Spinal cord (tissue), 10 donors: ENCODE data around the gene CNNM3. TPM values are rescaled to one million over a fixed set of nuclear protein-coding genes. Genes with fewer than 3 reads are reported as not detected.
"Not testable (repeated sequence)": the region's sequence is repeated elsewhere in the genome, so short reads cannot be mapped to it uniquely, and the experiment has no call there.

Source experiments
- DNase-seq, 6 donors: peaks; one replicate each; pipeline versions ENCODE4 v3.0.0 to v3.0.0-alpha.2; 2013 to 2015; ENCODE audit warnings: low spot score in 6 of 6, low read depth in 4 of 6
- H3K27ac ChIP-seq: one replicate; pipeline ENCODE4 v1.5.1; 2013; ENCODE audit warnings: low read depth, low read length, control low read depth
- H3K27me3 ChIP-seq: one replicate; pipeline ENCODE4 v1.6.1; 2013; ENCODE audit warnings: low read length; ENCODE audit not compliant: control insufficient read depth, insufficient read depth
- H3K36me3 ChIP-seq: one replicate; pipeline ENCODE4 v1.6.1; 2013; ENCODE audit warnings: low read length; ENCODE audit not compliant: control insufficient read depth, insufficient read depth
- H3K4me1 ChIP-seq: one replicate; pipeline ENCODE4 v1.6.1; 2013; ENCODE audit warnings: low read length; ENCODE audit not compliant: control insufficient read depth, insufficient read depth
- H3K4me3 ChIP-seq: one replicate; pipeline ENCODE4 v1.5.1; 2013; ENCODE audit warnings: low read depth, low read length, control low read depth
- H3K9me3 ChIP-seq: one replicate; pipeline ENCODE4 v1.6.1; 2013; ENCODE audit warnings: low read length; ENCODE audit not compliant: control insufficient read depth, insufficient read depth
- WGBS: methylation state at CpG from one replicate; pipeline ENCODE4 v1.1.5; 2013; ENCODE audit warnings: missing lambda C conversion rate; ENCODE audit not compliant: insufficient coverage; 5-methylcytosine and 5-hydroxymethylcytosine counted together
- polyA plus RNA-seq, 2 donors: library from polyadenylated mRNA; unstranded; fragments of 120-200 nt; gene quantifications; one replicate each; pipeline ENCODE4 v1.2.1, GENCODE V29; 2013; ENCODE audit not compliant: insufficient read length in 2 of 2
- total RNA-seq, 2 donors: library from RNA; depleted of rRNA in 1 of 2; stranded (reverse); fragments of 120-200 nt in 1 of 2; fragments of >200 nt in 1 of 2; gene quantifications; one replicate each; pipeline versions ENCODE4 v1.2.3 to v1.2.4, GENCODE V29; 2013 to 2014
- donor health status: healthy.

Gene CNNM3
- total and polyA plus RNA-seq, 4 donors = 10.2 to 51.5 (median 25.5) TPM

DNA sequence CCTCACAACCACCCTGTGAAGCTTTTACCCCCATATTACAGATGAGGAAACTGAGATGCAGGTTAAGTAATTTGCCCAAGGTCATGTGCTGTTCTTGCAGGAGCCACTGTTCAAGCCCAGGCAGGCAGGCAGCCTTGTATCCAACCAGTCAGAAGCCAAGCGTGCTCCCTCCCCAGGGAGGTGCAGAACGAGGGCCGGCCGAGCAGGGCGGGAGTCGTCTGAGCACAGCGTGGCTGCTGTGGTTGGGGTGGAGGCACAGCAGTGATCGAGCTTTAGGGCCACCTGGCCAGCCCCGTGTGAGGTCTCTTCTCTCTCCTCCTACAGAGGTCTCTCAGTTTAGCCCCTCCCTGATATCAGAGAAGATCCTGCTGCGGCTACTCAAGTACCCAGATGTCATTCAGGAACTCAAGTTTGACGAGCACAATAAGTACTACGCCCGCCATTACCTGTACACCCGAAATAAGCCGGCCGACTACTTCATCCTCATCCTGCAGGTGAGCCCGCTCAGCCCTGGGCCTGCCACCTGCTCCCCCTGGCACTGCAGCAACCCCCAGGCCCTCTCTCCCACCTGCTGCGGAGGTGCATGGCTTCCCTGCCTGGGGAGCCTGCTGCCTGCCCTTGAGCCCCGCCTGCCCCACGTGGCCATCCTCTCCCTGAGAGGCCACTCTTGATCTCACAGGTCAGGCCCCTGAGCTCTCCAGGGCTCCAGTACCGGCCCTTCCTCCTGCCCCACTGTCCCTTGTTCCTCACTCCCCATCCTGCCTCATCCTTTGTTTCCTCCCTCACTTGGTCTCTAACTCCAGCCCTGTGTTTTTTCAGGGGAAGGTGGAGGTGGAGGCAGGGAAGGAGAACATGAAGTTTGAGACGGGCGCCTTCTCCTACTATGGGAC lies 17.1 kb upstream of the CNNM3 start:
- no peak overlapping the region for H3K27ac ChIP-seq

DNA sequence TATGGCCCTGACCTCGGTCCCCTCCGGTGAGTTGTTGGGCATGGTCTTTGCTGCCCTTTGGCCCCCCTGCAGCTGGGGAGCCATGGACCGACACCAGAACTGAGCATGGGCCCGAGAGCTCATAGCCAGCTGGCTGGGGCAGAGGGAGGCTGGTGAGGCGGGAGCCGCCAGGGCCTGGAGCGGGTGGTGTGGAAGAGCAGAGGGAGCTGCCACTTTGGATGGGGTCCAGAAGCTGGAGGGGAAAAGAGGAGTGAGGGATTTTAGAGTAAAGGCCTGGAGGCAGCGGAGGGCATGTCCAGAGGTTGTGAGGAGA lies 16.5 kb upstream of the CNNM3 start:
- H3K9me3 ChIP-seq = no peaks in the 10 kb centered on the region
- no peak for DNase-seq
- H3K4me1 ChIP-seq = peaks cover 10% of the 10 kb centered on the region
- no peak overlapping the region for H3K4me3 ChIP-seq
- H3K27me3 ChIP-seq = no peaks in the 10 kb centered on the region
- no peak overlapping the region for H3K27ac ChIP-seq
- 90% methylated on average over 8 of the region's 8 CpGs for WGBS
- peaks cover 64% of the 10 kb centered on the region for H3K36me3 ChIP-seq

More for the DNA sequence above, 17.1 kb upstream of the CNNM3 start:
- Histone ChIP-seq H3K4me1 (peaks cover 10% of the 10 kb centered on the region), H3K9me3 (no peaks in the 10 kb centered on the region), H3K36me3 (peaks cover 61% of the 10 kb centered on the region), H3K27me3 (no peaks in the 10 kb centered on the region), H3K4me3 (no peak overlapping the region)
- WGBS = 92% methylated on average over 20 of the region's 23 CpGs
- no peak for DNase-seq

DNA sequence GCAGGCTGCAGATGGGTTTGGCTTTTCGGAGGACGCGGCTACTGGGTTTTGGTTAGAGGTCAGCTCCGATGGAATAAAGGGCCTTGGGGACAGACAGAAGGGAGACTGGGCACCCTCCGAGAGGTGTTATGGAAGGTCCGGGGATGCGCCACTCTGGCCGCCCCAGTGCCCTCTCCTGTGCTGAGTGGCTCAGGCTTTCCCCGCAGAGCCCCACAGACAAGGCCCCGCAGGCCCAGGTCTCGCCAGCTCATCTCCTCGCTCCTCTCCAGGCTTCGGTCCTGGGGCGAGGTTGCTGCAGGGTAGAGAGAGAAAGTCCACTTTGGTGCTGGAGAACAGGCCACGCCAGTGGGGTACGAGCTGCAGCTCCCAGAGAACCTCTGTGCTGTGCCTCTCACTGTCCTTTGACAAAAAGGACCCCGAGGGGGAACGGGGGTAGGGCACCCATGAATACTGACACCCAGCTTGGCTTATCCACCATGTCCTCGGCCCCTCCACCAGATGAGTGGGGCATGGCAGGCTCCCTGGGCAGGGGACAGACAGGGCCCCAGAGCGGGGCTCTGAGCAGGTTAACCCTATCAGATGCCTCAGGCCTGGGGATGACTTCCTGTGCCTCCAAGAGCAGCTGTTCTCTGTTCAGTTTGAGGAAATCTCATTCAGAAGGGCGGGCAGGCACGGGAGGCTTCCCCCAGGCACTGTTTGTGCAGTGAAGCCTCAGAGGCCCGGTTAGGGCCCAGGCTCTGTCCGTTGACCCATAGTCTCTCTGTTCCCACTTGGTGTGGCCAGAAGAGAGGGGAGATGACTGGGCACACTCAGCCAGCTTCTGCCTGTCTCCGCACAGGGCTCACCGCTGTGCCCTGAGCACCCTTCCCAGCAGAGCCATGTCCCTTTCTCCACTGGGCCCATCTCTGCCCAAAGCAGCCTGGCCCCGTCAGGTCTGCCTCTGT lies 15.7 kb upstream of the CNNM3 start:
- H3K9me3 ChIP-seq = no peaks in the 10 kb centered on the region
- DNase-seq = no peak
- peaks cover 10% of the 10 kb centered on the region for H3K4me1 ChIP-seq
- 89% methylated on average over 27 of the region's 27 CpGs for WGBS
- H3K27me3 ChIP-seq = no peaks in the 10 kb centered on the region
- no peak overlapping the region for H3K4me3 ChIP-seq
- H3K36me3 ChIP-seq = peaks cover 64% of the 10 kb centered on the region
- H3K27ac ChIP-seq = no peak overlapping the region

GRCh38 chr2:96801005-96801785 lies 14.9 kb upstream of the CNNM3 start:
- DNase-seq = peak in 4 of 6 donors; percentile 31 to 86 (median 58)
- Histone ChIP-seq H3K4me1 (peaks cover 10% of the 10 kb centered on the region), H3K9me3 (no peaks in the 10 kb centered on the region), H3K27ac (no peak overlapping the region), H3K27me3 (no peaks in the 10 kb centered on the region), H3K36me3 (peaks cover 64% of the 10 kb centered on the region), H3K4me3 (no peak overlapping the region)
- WGBS = 43% methylated on average over 15 of the region's 15 CpGs

- H3K27ac ChIP-seq = no peak overlapping the region
- WGBS = 79% methylated on average over 9 of the region's 10 CpGs
- no peaks in the 10 kb centered on the region for H3K9me3 ChIP-seq
- H3K4me3 ChIP-seq = no peak overlapping the region
- H3K36me3 ChIP-seq = peaks cover 63% of the 10 kb centered on the region
- H3K4me1 ChIP-seq = peaks cover 10% of the 10 kb centered on the region
- DNase-seq = no peak
- H3K27me3 ChIP-seq = no peaks in the 10 kb centered on the region
These were observed 14.1 kb upstream of the CNNM3 start for GRCh38 chr2:96801786-96802595.

DNA sequence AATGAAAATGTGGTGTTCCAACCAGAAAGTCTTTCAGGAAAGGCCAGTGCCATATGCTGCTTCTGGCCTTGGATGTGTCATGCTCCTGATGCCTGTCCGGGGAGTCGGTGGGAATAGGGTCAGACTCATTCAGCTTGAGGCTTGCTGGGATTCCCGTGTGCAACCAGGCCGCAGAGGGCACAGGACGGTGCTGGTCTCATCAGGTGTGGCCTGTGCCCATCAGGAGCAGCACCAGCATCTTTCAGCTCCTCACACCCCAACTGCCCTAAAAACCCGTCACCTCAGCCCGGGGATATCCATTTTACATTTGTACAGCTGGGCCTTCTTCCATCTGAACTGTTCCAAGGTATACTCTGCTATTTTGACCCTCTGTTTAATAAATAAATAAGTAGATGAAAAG lies 13.3 kb upstream of the CNNM3 start:
- WGBS = 89% methylated on average over 5 of the region's 7 CpGs
- DNase-seq = no peak

DNA sequence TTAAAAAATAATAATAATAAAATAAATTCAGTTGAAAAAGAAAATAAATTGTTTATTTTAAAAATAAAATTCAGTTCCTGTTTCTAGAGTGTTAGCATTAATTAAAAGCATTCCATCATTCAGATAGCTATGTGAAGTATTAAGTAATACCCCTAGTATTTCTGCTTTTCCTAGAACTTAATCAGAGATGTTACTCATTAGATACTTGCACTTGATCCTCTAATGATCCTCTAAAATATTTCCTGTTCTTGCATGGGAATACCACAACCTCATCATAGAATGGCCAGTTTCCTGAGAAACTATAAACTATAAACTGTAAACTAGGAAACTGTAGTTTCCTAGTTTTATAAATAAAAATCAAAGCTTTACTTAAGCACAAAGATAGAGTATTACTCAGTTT lies 11.1 kb upstream of the CNNM3 start:
- Histone ChIP-seq H3K27ac (no peak overlapping the region), H3K27me3 (no peaks in the 10 kb centered on the region), H3K9me3 (no peaks in the 10 kb centered on the region), H3K4me3 (no peak overlapping the region), H3K4me1 (peaks cover 10% of the 10 kb centered on the region), H3K36me3 (peaks cover 50% of the 10 kb centered on the region)
- no peak for DNase-seq

More for the DNA sequence above, 13.3 kb upstream of the CNNM3 start:
- Histone ChIP-seq H3K9me3 (no peaks in the 10 kb centered on the region), H3K36me3 (peaks cover 56% of the 10 kb centered on the region), H3K27ac (no peak overlapping the region), H3K4me1 (peaks cover 10% of the 10 kb centered on the region), H3K27me3 (no peaks in the 10 kb centered on the region), H3K4me3 (no peak overlapping the region)

GRCh38 chr2:96805946-96806345 lies 10.1 kb upstream of the CNNM3 start:
- peaks cover 50% of the 10 kb centered on the region for H3K36me3 ChIP-seq
- no CpG with 5 or more reads among the region's 20 CpGs for WGBS
- not testable (repeated sequence) for H3K27me3 ChIP-seq, DNase-seq, H3K9me3 ChIP-seq, H3K27ac ChIP-seq, H3K4me3 ChIP-seq, H3K4me1 ChIP-seq
